ENCODE results near the gene PTCD2. TPM values are rescaled to one million over a fixed set of nuclear protein-coding genes. Genes with fewer than 3 reads are reported as not detected.
A peak's percentile ranks its signal among the peaks of the same experiment; 100 is the strongest.
"Not testable (repeated sequence)": the region's sequence is repeated elsewhere in the genome, so short reads cannot be mapped to it uniquely, and the experiment has no call there.

The PTCD2 gene
- total and polyA plus RNA-seq, 2 of the 8 experiments (the other 6 are each of a cell fraction or from before 2014, with no cell fraction given), result 7.3 to 15.4 TPM

GRCh38 chr5:72319435-72319975 lies 668 bp upstream of the PTCD2 start:
- H2BK20ac ChIP-seq (ENCODE audit: low read length), result not testable (repeated sequence)
- H2AFZ ChIP-seq (ENCODE audit: low read length), result 0 out of 2 replicates have a peak overlapping the region, but pooled peaks have one; percentile 45
- H3K79me2 ChIP-seq (ENCODE audit: control insufficient read depth in 1 of 2, insufficient read depth in 2 of 2, low read length in 2 of 2), result peaks cover 0 to 42% of the 10 kb centered on the region in 2 experiments; a peak in 2 of 4 replicates

More at GRCh38 chr5:72319435-72319975, 668 bp upstream of the PTCD2 start:
- not testable (repeated sequence) for H3K36me3 ChIP-seq (ENCODE audit: control insufficient read depth in 2 of 4, insufficient read depth in 4 of 4, low read length in 3 of 4); H4K91ac ChIP-seq (replicated peaks; ENCODE audit: insufficient read length, low read length); H3K56ac ChIP-seq (replicated peaks; ENCODE audit: insufficient read length, low read depth, low read length); H3K23me2 ChIP-seq (ENCODE audit: low read depth, low read length); H3K4ac ChIP-seq (replicated peaks; ENCODE audit: insufficient read length, low read depth, low read length); H3K9me3 ChIP-seq (ENCODE audit: insufficient read depth in 2 of 2, low read depth in 1 of 2, low read length in 1 of 2); H3K27me3 ChIP-seq (replicated peaks in 1 of 4; ENCODE audit: control insufficient read depth in 3 of 4, extremely low read depth in 1 of 4, insufficient read depth in 3 of 4, low read length in 3 of 4); H3K14ac ChIP-seq (ENCODE audit: insufficient read length); H2AK5ac ChIP-seq (ENCODE audit: low read depth, low read length); H3K23ac ChIP-seq (ENCODE audit: insufficient read length); H4K8ac ChIP-seq (ENCODE audit: extremely low read depth, insufficient read depth, low read length); H2BK120ac ChIP-seq (replicated peaks; ENCODE audit: low read depth, low read length); H3K79me1 ChIP-seq (ENCODE audit: low read depth, low read length); H4K20me1 ChIP-seq (replicated peaks in 1 of 2; ENCODE audit: control insufficient read depth in 1 of 2, insufficient read depth in 2 of 2, low read length in 2 of 2); DNase-seq (ENCODE audit: low read depth in 1 of 2, low spot score in 2 of 2); FAIRE-seq; H3K4me1 ChIP-seq (replicated peaks in 1 of 4; ENCODE audit: control insufficient read depth in 3 of 4, insufficient read depth in 4 of 4, low read length in 3 of 4)
- Histone ChIP-seq H2BK12ac (ENCODE audit: low read depth, low read length) (peak overlapping the region; percentile 86; the same call in 1 of the 2 replicates), H2BK15ac (ENCODE audit: low read length) (0 out of 2 replicates have a peak overlapping the region, but pooled peaks have one; percentile 95), H3K4me3 (ENCODE audit: extremely low read depth in 1 of 4, insufficient read depth in 2 of 4, low read depth in 3 of 4, low read length in 4 of 4) (peak overlapping the region; percentile 70 to 99 (median 81)), H4K5ac (ENCODE audit: insufficient read length, low read depth, low read length) (peak overlapping the region; percentile 63), H3K4me2 (ENCODE audit: insufficient read depth in 1 of 2, low read depth in 2 of 2, low read length in 2 of 2) (peak overlapping the region; percentile 56 to 94), H3K27ac (ENCODE audit: low read depth, low read length) (peak overlapping the region; percentile 58), H2BK5ac (ENCODE audit: low read depth, low read length) (peak overlapping the region; percentile 96), H3K9ac (replicated peaks in 1 of 4; ENCODE audit: extremely low read depth in 1 of 4, low read depth in 3 of 4, low read length in 3 of 4) (peak overlapping the region; percentile 73 to 91 (median 87)), H3K18ac (ENCODE audit: extremely low read depth, low read length) (peak overlapping the region; percentile 79; the same call in 1 of the 2 replicates)
- TF ChIP-seq KDM1A (IDR thresholded peaks at IDR 0.05; ENCODE audit: borderline replicate concordance, low read length), result peak; percentile 84
- WGBS, 2 experiments (ENCODE audit: extremely low coverage in 1 of 2, insufficient coverage in 1 of 2, insufficient read length in 1 of 2, insufficient replicate concordance in 2 of 2, low coverage in 1 of 2, low lambda C conversion rate in 2 of 2, missing lambda C conversion rate in 1 of 2), result 6% methylated on average over 25 of the region's 28 CpGs; no CpG with 5 or more reads in 1 of the 2 experiments
- CTCF ChIA-PET (ENCODE audit: partially characterized antibody), result interaction anchor here (0.9 to 2.9 kb wide), 4 partner anchors 12 to 51 kb away, joined by 3 to 12 read pairs (median 4); no protein-coding TSS in a partner anchor
- POLR2A ChIA-PET (ENCODE audit: partially characterized antibody), result interaction anchor here (0.7 to 3.7 kb wide), 23 partner anchors 12 to 732 kb away, joined by 3 to 44 read pairs (median 3); partner anchors contain the start of genes MCCC2 and TNPO1

Data from H1 (cell line).